Right lobe of liver (tissue), 6 donors: ENCODE data around the gene GAST. TPM values are rescaled to one million over a fixed set of nuclear protein-coding genes. Genes with fewer than 3 reads are reported as not detected.

ENCODE experiments used
- ATAC-seq, 4 donors: fragments of 200-7000 bp; cut with Tn5 transposase; one replicate each; pipeline ENCODE4 v1.9.1; 2020; ENCODE audit warnings: mild to moderate bottlenecking in 4 of 4, moderate library complexity in 4 of 4
- DNase-seq, 3 donors: peaks; one replicate each; pipeline ENCODE4 v3.0.0-alpha.2; 2020
- H3K27ac ChIP-seq, 3 donors: fragments of 200-600 bp; one replicate each; pipeline ENCODE4 v1.8.0; 2022
- H3K27me3 ChIP-seq, 2 donors: fragments of 200-600 bp; one replicate each; pipeline ENCODE4 v1.8.0; 2022
- H3K36me3 ChIP-seq, 4 donors: fragments of 200-600 bp; sonication (generic) in 1 of 4; one replicate each; pipeline versions ENCODE4 v1.5.1 to v1.8.0; 2017 to 2022; ENCODE audit warnings: control low read depth in 1 of 4
- H3K4me1 ChIP-seq, 4 donors: fragments of 200-600 bp; sonication (generic) in 1 of 4; one replicate each; pipeline versions ENCODE4 v1.5.1 to v1.8.0; 2017 to 2022; ENCODE audit warnings: control low read depth in 1 of 4
- H3K4me3 ChIP-seq, 3 donors: fragments of 200-600 bp; one replicate each; pipeline ENCODE4 v1.8.0; 2022
- H3K9me3 ChIP-seq, 4 donors: fragments of 200-600 bp; sonication (generic) in 1 of 4; one replicate each; pipeline versions ENCODE4 v1.5.1 to v1.8.0; 2017 to 2022; ENCODE audit warnings: control low read depth in 1 of 4
- POLR2A ChIP-seq: fragments of 450-650 bp; IDR thresholded peaks from one replicate; pipeline ENCODE4 v1.6.1; 2017; ENCODE audit warnings: antibody characterized with exemption, mild to moderate bottlenecking
- WGBS: methylation state at CpG from one replicate; pipeline ENCODE4 v1.1.6; 2018; ENCODE audit warnings: low coverage, low lambda C conversion rate; ENCODE audit not compliant: insufficient coverage; ENCODE audit errors: missing lambda C conversion rate; 5-methylcytosine and 5-hydroxymethylcytosine counted together
- intact Hi-C, 2 donors: fragments of 100-400 bp; cut with DNase I; formaldehyde crosslinking; loops; one replicate each; pipeline versions ENCODE4 v1.11.2 to v1.14.1; 2022
- total RNA-seq, 6 experiments: library from RNA; depleted of rRNA in 2 of 6; stranded (reverse); fragments of >200 nt in 2 of 6; fragmentation: NEBNext Ultra II Directional in 3 of 6; extraction: Animal tissue kit (Norgen Biotek cat#: 25700) in 3 of 6; gene quantifications; one replicate each; pipeline versions ENCODE4 v1.1.0 to v1.2.4, GENCODE V29; 2016 to 2023
- TF ChIP-seq, protein P1 (sequence below), 4 donors: fragments of 200-600 bp in 3 of 4; fragments of 450-650 bp in 1 of 4; IDR thresholded peaks; one replicate each; pipeline versions ENCODE4 v1.5.1 to v1.8.0; 2016 to 2022; ENCODE audit warnings: antibody characterized with exemption in 4 of 4, mild to moderate bottlenecking in 2 of 4
- donor health status: DM: no; HTN: yes; CAD: no.
- donor health status: DM: no; HTN: no; CAD: no.
- donor health status: DM: no; HTN: no; CAD: no.
- donor health status: DM: no; HTN: yes; CAD: no.
- donor health status: DM: no; HTN: yes; CAD: no.

The GAST gene
- total RNA-seq, 6 experiments from 2014 or later: not detected

DNA sequence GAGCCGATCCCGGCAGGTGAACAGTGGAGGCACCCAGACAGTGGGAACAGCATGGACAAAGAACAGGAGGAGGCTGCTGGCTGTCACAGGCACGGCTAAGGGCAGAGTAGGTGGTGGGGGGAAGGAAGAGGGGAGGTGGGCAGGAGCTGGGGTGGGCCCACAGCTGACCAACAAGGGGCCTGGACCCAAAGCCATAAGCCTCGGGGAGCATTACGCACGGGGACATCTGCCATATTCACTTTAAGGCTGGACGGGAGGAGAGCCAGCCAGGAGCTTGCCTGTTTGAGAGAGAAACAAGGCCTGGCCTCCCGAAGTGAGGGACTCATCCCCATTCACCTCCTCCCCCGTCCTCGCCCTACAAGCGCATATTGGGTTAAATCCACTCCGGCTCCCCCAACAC is 41.9 kb downstream of the GAST start:
- Histone ChIP-seq H3K27me3 (no peaks in the 10 kb centered on the region), H3K4me1 (no peaks in the 10 kb centered on the region), H3K9me3 (no peaks in the 10 kb centered on the region), H3K4me3 (no peak overlapping the region), H3K27ac (no peak overlapping the region), H3K36me3 (peaks cover 2 to 40% (median 20%) of the 10 kb centered on the region in 4 donors)
- ATAC-seq (peak in 2 of 4 donors; percentile 7 to 13), DNase-seq (no peak)
- TF ChIP-seq, protein P1, sequence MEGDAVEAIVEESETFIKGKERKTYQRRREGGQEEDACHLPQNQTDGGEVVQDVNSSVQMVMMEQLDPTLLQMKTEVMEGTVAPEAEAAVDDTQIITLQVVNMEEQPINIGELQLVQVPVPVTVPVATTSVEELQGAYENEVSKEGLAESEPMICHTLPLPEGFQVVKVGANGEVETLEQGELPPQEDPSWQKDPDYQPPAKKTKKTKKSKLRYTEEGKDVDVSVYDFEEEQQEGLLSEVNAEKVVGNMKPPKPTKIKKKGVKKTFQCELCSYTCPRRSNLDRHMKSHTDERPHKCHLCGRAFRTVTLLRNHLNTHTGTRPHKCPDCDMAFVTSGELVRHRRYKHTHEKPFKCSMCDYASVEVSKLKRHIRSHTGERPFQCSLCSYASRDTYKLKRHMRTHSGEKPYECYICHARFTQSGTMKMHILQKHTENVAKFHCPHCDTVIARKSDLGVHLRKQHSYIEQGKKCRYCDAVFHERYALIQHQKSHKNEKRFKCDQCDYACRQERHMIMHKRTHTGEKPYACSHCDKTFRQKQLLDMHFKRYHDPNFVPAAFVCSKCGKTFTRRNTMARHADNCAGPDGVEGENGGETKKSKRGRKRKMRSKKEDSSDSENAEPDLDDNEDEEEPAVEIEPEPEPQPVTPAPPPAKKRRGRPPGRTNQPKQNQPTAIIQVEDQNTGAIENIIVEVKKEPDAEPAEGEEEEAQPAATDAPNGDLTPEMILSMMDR (IDR thresholded peaks at IDR 0.05): no peak
- TF ChIP-seq POLR2A: no peak
- 80% methylated on average over 5 of the region's 12 CpGs for WGBS
- intact Hi-C loops: no loop called here

DNA sequence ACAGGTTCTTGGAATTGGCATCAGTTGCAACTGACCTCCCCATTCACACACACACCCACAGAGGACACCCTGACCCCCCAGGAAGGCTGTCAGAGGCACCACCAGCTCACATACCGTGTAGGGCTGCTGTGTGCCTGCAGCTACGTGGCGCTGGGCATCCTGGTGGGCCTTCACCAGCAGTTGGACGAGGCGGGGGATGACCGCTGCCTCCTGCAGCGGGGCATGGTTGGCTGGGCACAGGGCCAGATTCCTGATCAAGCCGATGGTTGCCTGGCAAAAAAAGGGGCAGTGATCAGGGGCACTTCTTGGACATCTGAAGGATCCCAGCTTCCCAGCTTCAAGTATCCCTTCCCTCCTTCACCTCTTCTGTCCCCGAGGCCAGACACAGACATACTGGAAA is 46.5 kb downstream of the GAST start:
- Histone ChIP-seq H3K36me3 (peaks cover 2 to 81% (median 47%) of the 10 kb centered on the region in 4 donors), H3K27ac (no peak overlapping the region), H3K4me3 (no peak overlapping the region), H3K9me3 (no peaks in the 10 kb centered on the region), H3K27me3 (no peaks in the 10 kb centered on the region), H3K4me1 (no peaks in the 10 kb centered on the region)
- TF ChIP-seq, protein P1 (IDR thresholded peaks at IDR 0.05): no peak
- no peak for TF ChIP-seq POLR2A
- ATAC-seq: no peak
- intact Hi-C loops: no loop called here
- DNase-seq: no peak
- WGBS: 67% methylated on average over 1 of the region's 9 CpGs

DNA sequence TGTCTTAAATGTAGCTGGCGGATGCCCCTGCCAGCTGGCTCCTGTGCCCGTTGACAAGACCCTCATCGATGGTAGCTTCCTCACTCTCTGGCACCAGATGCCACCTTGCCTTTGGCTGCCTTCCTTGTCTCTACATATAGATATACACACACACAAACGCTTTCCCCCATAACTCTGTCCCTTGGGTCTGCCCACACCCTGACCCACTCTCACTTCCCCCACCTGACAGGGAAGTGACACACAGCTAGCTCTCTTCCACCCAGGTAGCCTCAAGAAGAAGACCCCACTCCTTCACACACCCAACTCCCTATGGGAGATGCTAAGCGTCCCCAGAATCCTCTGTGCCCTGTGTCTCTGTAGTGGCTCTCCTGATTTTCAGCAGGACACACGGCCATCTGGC is 48.7 kb downstream of the GAST start:
- no peaks in the 10 kb centered on the region for H3K4me1 ChIP-seq
- no peak overlapping the region for H3K27ac ChIP-seq
- no peak for DNase-seq
- no peak for TF ChIP-seq POLR2A
- intact Hi-C loops: no loop called here
- H3K4me3 ChIP-seq: no peak overlapping the region
- no peaks in the 10 kb centered on the region for H3K27me3 ChIP-seq
- WGBS: 96% methylated on average over 3 of the region's 6 CpGs
- no peak for ATAC-seq
- H3K36me3 ChIP-seq: peaks cover 0 to 96% (median 53%) of the 10 kb centered on the region in 4 donors
- H3K9me3 ChIP-seq: no peaks in the 10 kb centered on the region

DNA sequence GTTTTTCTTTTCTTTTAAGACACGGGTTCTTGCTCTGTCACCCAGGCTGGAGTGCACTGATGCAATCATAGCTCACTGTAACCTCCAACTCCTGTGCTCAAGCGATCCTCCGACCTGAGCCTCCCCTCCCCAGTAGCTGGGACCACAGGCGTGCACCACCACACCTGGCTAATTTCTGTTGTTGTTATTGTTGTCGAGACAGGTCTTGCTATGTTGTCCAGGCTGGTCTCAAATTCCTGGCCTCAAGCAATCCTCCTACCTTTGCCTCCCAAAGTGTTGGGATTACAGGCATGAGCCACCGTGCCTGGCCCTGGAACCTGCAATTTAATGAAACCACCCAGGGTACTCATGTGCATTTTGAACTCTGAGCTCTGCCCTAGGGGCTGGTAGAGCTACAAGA is 50.3 kb downstream of the GAST start:
- Histone ChIP-seq H3K9me3 (no peaks in the 10 kb centered on the region), H3K27ac (no peak overlapping the region), H3K4me3 (no peak overlapping the region), H3K27me3 (no peaks in the 10 kb centered on the region), H3K4me1 (no peaks in the 10 kb centered on the region), H3K36me3 (peaks cover 0 to 97% (median 53%) of the 10 kb centered on the region in 4 donors)
- TF ChIP-seq, protein P1 (IDR thresholded peaks at IDR 0.05): no peak
- no peak for TF ChIP-seq POLR2A
- intact Hi-C loops: no loop called here
- ATAC-seq (no peak), DNase-seq (no peak)
- 75% methylated on average over 6 of the region's 6 CpGs for WGBS

DNA sequence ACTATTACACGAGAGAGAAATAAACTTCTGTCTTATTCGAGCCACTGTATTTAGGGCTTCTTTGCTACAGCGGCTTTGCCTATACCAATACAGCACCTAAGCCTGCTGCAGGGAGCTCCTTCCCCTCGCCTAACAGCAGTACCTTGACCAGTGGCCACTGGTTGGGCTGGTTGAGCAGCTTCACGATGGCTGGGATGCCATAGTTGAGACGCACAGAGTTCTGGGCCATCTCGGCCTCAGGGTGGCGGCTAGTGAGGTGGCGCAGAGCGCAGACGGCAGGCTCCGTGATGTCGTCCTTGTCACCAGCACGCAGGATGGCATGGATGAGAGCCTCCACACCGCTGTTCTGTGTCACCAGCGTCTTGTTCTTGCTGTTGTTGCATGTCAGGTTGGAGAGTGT is 50.7 kb downstream of the GAST start:
- no peak for ATAC-seq

More for the DNA sequence above, 50.7 kb downstream of the GAST start:
- no peaks in the 10 kb centered on the region for H3K9me3 ChIP-seq
- no peak overlapping the region for H3K27ac ChIP-seq
- no peak for TF ChIP-seq POLR2A
- TF ChIP-seq, protein P1 (IDR thresholded peaks at IDR 0.05): no peak
- WGBS: 86% methylated on average over 3 of the region's 16 CpGs
- H3K36me3 ChIP-seq: peaks cover 0 to 97% (median 53%) of the 10 kb centered on the region in 4 donors
- H3K4me3 ChIP-seq: no peak overlapping the region
- H3K27me3 ChIP-seq: no peaks in the 10 kb centered on the region
- intact Hi-C loops: no loop called here
- no peaks in the 10 kb centered on the region for H3K4me1 ChIP-seq
- no peak for DNase-seq
